ENCODE results near the gene CNTFR. TPM values are rescaled to one million over a fixed set of nuclear protein-coding genes. Genes with fewer than 3 reads are reported as not detected.
A peak's percentile ranks its signal among the peaks of the same experiment; 100 is the strongest.

CNTFR gene
- total and polyA plus RNA-seq, 10 of the 15 experiments (the other 5 are each of a cell fraction or from before 2014, with no cell fraction given): not detected

DNA sequence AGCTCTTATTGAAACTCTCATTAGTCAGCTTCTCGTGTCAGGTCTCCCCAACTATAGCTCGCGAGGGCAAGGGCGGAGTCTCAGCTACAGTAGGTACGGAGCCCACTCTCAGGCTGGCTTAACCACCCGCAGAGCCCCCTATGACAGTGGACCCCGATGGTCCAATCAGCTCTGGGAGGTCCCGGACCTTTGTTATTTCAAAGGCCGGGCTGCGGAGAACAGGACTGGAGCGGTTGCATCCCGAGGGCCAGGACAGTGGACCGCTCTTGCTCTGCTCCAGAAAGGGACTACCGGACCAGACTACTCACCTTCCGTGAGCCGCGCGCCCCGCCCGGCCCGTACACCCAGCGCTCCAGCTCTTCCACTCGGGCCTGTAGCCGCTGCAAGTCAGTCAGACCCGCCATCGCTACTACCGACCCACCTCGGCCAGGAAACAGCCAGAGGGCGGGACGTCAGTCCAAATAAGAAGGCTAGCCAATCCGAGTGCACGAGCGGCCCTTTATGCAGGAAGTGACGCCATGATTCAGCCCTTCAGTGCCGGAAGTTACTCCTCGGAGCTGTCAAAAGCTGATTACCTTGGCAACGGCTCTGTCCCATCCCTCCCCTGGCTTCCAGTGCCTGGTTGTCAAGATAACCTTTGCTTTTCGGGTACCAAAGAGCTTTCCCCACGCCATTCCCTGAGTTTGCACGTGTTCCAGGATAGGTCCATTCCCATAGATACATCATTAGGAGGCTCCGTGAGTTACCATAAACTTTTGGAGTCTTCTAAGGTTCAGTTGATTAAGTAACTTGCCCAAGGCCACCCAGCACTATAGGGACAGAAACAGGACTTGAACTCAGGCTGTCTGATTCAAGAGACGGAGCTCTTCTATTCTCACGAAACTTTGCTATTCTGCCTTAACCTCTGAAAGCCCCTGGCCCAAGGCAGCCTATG, 30.8 kb upstream of the CNTFR start, which contains the start of gene DCTN3:
Gene DCTN3, minus strand, starts transcription at position 435 of the 934 bp plus-strand sequence. Its CDS starts 31 bp downstream, at position 404.
- intact Hi-C loops (cut with micrococcal nuclease; ENCODE audit: unreplicated experiment): no loop called here
- peak within 1 kb of the TSS; percentile 14; the same call in 1 of the 2 replicates for H3K27ac ChIP-seq (ENCODE audit: control insufficient read depth, insufficient read depth)
- no peaks in the 10 kb centered on the region for H4K20me1 ChIP-seq (ENCODE audit: control insufficient read depth, insufficient read depth)
- peak; percentile 100 for ATAC-seq
- peak; percentile 100 for FAIRE-seq
- peak within 1 kb of the TSS; percentile 96 for H3K4me3 ChIP-seq
- SMC1A ChIA-PET (ENCODE audit: uncharacterized antibody, unreplicated experiment): interaction anchor here (0.6 to 2.6 kb wide), 8 partner anchors 8 to 82 kb away, joined by 3 to 12 read pairs (median 4); partner anchors contain the start of gene RPP25L
- H3K79me2 ChIP-seq (ENCODE audit: control insufficient read depth, insufficient read depth, low read length): peaks cover 2% of the 10 kb centered on the region; the same call in 1 of the 2 replicates
- peaks cover 6% of the 10 kb centered on the region for H3K4me1 ChIP-seq (ENCODE audit: control insufficient read depth, insufficient read depth, low read length)
- peaks cover 6 to 7% of the 10 kb centered on the region in 2 experiments; a peak in 2 of 4 replicates for H3K27me3 ChIP-seq (replicated peaks in 1 of 2; ENCODE audit: control insufficient read depth in 2 of 2, insufficient read depth in 2 of 2, low read length in 1 of 2)
- H3K9ac ChIP-seq (ENCODE audit: control insufficient read depth, insufficient read depth, low read length): peak within 1 kb of the TSS; percentile 84
- POLR2A ChIA-PET: interaction anchor here (0.9 to 1.5 kb wide), 5 partner anchors 9 to 43 kb away, joined by 3 to 8 read pairs (median 6); partner anchors contain the start of genes RPP25L and SIGMAR1
- H3K9me3 ChIP-seq (replicated peaks; ENCODE audit: control insufficient read depth, insufficient read depth, low read length): no peaks in the 10 kb centered on the region; the same call in 2 of the 3 replicates
- peak within 1 kb of the TSS; percentile 84 for H3K4me2 ChIP-seq (ENCODE audit: control insufficient read depth, insufficient read depth)
- TSS peak; percentile 70 for BruUV-seq (replicated peaks)
- CTCF ChIA-PET: interaction anchor here (0.8 to 4.9 kb wide), 8 partner anchors 9 to 242 kb away, joined by 3 to 58 read pairs (median 6); partner anchors contain the start of genes RPP25L and SIGMAR1
- RAD21 ChIA-PET (ENCODE audit: unreplicated experiment): interaction anchor here (0.7 to 1.9 kb wide), 4 partner anchors 14 to 45 kb away, joined by 3 to 9 read pairs (median 6); partner anchors contain the start of gene SIGMAR1
- in situ Hi-C loops (cut with MboI): no loop called here
- peak; percentile 77 for DNase-seq (ENCODE audit: low read depth, low spot score)
- 4% methylated on average over 43 of the region's 43 CpGs for WGBS (ENCODE audit: insufficient coverage, insufficient replicate concordance, low lambda C conversion rate, missing lambda C conversion rate)
- H3K36me3 ChIP-seq (ENCODE audit: control insufficient read depth in 2 of 2, insufficient read depth in 2 of 2, low read length in 1 of 2): peaks cover 3 to 4% of the 10 kb centered on the region in 2 experiments; a peak in 2 of 4 replicates
- H2AFZ ChIP-seq (ENCODE audit: control insufficient read depth, low read depth, low read length): peak within 1 kb of the TSS; percentile 98
- no peak for TF ChIP-seq WRNIP1 (IDR thresholded peaks at IDR 0.05; ENCODE audit: borderline replicate concordance, low read depth, low read length)
- no peak for TF ChIP-seq ETV6 (conservative IDR thresholded peaks at IDR 0.05 in 1 of 2, IDR thresholded peaks at IDR 0.05 in 1 of 2; ENCODE audit: borderline replicate concordance in 1 of 2, low read depth in 1 of 2)
- TF ChIP-seq, protein P1, sequence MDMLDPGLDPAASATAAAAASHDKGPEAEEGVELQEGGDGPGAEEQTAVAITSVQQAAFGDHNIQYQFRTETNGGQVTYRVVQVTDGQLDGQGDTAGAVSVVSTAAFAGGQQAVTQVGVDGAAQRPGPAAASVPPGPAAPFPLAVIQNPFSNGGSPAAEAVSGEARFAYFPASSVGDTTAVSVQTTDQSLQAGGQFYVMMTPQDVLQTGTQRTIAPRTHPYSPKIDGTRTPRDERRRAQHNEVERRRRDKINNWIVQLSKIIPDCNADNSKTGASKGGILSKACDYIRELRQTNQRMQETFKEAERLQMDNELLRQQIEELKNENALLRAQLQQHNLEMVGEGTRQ (IDR thresholded peaks at IDR 0.05; ENCODE audit: borderline replicate concordance, low read depth, low read length): no peak
- TF ChIP-seq, protein P2, sequence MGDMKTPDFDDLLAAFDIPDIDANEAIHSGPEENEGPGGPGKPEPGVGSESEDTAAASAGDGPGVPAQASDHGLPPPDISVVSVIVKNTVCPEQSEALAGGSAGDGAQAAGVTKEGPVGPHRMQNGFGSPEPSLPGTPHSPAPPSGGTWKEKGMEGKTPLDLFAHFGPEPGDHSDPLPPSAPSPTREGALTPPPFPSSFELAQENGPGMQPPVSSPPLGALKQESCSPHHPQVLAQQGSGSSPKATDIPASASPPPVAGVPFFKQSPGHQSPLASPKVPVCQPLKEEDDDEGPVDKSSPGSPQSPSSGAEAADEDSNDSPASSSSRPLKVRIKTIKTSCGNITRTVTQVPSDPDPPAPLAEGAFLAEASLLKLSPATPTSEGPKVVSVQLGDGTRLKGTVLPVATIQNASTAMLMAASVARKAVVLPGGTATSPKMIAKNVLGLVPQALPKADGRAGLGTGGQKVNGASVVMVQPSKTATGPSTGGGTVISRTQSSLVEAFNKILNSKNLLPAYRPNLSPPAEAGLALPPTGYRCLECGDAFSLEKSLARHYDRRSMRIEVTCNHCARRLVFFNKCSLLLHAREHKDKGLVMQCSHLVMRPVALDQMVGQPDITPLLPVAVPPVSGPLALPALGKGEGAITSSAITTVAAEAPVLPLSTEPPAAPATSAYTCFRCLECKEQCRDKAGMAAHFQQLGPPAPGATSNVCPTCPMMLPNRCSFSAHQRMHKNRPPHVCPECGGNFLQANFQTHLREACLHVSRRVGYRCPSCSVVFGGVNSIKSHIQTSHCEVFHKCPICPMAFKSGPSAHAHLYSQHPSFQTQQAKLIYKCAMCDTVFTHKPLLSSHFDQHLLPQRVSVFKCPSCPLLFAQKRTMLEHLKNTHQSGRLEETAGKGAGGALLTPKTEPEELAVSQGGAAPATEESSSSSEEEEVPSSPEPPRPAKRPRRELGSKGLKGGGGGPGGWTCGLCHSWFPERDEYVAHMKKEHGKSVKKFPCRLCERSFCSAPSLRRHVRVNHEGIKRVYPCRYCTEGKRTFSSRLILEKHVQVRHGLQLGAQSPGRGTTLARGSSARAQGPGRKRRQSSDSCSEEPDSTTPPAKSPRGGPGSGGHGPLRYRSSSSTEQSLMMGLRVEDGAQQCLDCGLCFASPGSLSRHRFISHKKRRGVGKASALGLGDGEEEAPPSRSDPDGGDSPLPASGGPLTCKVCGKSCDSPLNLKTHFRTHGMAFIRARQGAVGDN (IDR thresholded peaks at IDR 0.05): no peak
- no peak for TF ChIP-seq SRF (IDR thresholded peaks at IDR 0.05; ENCODE audit: low read depth in 2 of 2, low read length in 2 of 2)
- TF ChIP-seq, protein P3, sequence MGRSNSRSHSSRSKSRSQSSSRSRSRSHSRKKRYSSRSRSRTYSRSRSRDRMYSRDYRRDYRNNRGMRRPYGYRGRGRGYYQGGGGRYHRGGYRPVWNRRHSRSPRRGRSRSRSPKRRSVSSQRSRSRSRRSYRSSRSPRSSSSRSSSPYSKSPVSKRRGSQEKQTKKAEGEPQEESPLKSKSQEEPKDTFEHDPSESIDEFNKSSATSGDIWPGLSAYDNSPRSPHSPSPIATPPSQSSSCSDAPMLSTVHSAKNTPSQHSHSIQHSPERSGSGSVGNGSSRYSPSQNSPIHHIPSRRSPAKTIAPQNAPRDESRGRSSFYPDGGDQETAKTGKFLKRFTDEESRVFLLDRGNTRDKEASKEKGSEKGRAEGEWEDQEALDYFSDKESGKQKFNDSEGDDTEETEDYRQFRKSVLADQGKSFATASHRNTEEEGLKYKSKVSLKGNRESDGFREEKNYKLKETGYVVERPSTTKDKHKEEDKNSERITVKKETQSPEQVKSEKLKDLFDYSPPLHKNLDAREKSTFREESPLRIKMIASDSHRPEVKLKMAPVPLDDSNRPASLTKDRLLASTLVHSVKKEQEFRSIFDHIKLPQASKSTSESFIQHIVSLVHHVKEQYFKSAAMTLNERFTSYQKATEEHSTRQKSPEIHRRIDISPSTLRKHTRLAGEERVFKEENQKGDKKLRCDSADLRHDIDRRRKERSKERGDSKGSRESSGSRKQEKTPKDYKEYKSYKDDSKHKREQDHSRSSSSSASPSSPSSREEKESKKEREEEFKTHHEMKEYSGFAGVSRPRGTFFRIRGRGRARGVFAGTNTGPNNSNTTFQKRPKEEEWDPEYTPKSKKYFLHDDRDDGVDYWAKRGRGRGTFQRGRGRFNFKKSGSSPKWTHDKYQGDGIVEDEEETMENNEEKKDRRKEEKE (IDR thresholded peaks at IDR 0.05): no peak
- no peak for TF ChIP-seq ZNF384 (IDR thresholded peaks at IDR 0.05; ENCODE audit: borderline replicate concordance, low read depth, low read length)
- no peak for TF ChIP-seq IKZF2 (IDR thresholded peaks at IDR 0.05)
- no peak for TF ChIP-seq EZH2 (IDR thresholded peaks at IDR 0.05; ENCODE audit: borderline replicate concordance, control insufficient read depth, low read depth, low read length)
- no peak for TF ChIP-seq TCF3 (IDR thresholded peaks at IDR 0.05; ENCODE audit: borderline replicate concordance, insufficient read depth, low read depth, low read length)
- peak; percentile 93 for TF ChIP-seq POLR2A (IDR thresholded peaks at IDR 0.05; ENCODE audit: low read depth, low read length)
- TF ChIP-seq RCOR1 (conservative IDR thresholded peaks at IDR 0.05; ENCODE audit: low read depth, low read length): no peak
- peak; percentile 53 for TF ChIP-seq SP1 (IDR thresholded peaks at IDR 0.05; ENCODE audit: low read depth, low read length)
